GM08714 (cell line): Measurements from ENCODE around the gene NFIC.

Experiments
- H3K4me3 ChIP-seq: fragments of 200-500 bp; sonication (Bioruptor generic); 2 replicates; pipeline ENCODE4 v1.5.1; 2014; ENCODE audit warnings: mild to moderate bottlenecking, low read length, inconsistent platforms
- ZNF274 ChIP-seq: IDR thresholded peaks from 2 replicates; pipeline ENCODE4 v1.6.1; 2012; ENCODE audit warnings: mild to moderate bottlenecking, low read depth, low read length

Gene NFIC

GRCh38 chr19:3401004-3401768, 34.8 kb downstream of the NFIC start:
- TF ChIP-seq ZNF274, result no peak
- H3K4me3 ChIP-seq, result no peak overlapping the region

- TF ChIP-seq ZNF274, result no peak
- no peak overlapping the region for H3K4me3 ChIP-seq
These were observed 36.5 kb downstream of the NFIC start for GRCh38 chr19:3402631-3403443.

GRCh38 chr19:3403489-3404323, 37.3 kb downstream of the NFIC start:
- TF ChIP-seq ZNF274, result no peak
- H3K4me3 ChIP-seq, result no peak overlapping the region

DNA sequence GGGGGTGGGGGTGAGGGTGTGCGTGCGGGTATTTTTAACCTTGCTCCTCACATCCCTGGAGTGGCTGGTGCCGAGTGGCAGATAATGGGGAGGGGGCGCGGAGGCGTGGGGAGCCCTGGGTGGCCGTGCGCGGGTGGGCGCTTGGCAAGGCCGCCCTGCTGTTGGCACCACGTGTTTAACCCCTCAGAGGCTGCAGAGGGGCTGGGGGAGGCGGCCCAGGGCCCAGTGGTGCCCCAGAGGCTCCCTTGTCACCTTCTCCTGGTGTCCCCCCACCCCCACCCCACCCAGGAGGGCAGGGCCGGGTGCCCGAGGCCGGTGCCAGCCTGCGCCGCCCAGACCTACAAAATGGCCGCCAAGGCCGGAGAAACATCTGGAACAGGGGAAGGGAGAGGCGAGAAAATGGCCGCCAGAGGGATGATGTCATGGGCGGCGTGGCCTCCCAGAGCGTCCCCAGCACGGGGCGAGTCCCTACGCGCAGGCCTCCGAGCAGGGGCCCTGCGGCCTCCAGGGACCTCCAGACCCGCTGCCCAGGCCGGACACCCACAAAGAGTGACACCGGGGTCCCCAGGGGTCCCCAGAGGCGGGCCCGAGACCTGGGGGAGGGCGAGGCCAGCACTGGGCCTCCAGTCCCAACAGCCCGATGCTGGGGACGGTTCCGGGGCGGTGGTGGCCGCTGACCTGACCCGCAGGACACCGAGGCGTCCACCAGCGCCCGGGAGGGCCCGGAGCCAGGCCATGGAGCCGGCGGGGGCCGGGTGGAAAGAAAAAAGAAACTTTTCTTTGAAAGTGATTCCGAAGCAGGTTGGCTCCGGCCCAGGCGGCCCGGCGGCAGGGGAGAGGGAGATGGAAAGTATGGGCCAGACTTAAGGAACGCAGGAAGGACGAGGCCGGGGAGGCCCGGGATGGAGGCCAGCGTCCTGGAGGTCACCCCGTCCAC, 38.2 kb downstream of the NFIC start:
- no peak overlapping the region for H3K4me3 ChIP-seq
- TF ChIP-seq ZNF274, result no peak

GRCh38 chr19:3405261-3405653, 38.9 kb downstream of the NFIC start:
- TF ChIP-seq ZNF274, result no peak

DNA sequence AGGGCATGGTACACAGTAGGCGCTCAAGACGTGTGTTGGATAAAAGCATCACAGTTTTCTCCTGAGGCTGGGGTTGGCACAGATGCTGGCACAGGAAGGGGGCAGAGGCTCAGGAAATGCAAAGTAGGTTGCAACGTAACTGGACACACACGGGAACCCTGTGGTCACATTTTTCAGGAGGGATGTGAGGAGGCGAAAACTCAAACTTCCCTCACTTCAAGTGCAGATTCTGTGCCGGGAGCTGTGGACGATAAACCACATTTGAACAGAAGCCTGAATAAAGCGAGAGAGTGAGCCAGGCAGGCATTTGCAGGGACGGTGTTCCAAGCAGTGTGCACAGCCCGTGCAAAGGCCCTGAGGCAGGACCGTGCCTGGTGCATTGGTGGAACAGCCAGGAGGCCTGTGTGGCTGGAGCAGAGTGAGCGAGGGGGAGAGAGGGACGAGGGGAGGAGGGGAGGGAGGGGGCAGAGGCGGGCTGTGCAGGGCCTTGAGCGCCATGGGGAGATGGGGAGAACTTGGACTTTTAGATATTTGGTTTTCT, 40.3 kb downstream of the NFIC start:
- TF ChIP-seq ZNF274, result no peak
- H3K4me3 ChIP-seq, result no peak overlapping the region

More at GRCh38 chr19:3405261-3405653, 38.9 kb downstream of the NFIC start:
- no peak overlapping the region for H3K4me3 ChIP-seq

- no peak for TF ChIP-seq ZNF274
These were observed 41.5 kb downstream of the NFIC start for GRCh38 chr19:3407556-3408516.

DNA sequence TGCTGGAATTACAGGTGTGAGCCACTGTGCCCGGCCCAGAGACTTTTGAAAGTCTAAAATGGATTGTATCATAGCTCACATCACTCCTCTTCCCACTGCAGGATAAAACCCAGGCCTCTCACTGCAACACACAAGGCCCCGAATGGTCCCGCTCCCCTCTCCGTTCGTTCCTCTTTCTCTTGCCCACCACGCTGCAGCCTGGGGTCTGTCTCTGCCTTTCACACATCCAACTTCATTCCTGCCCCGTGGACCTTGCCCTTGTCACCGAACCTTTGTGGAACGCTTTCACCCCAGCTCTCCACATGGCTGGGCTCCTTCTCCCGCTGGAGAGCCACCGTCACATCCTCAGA, 42.6 kb downstream of the NFIC start:
- H3K4me3 ChIP-seq, result no peak overlapping the region
- TF ChIP-seq ZNF274, result no peak

More at GRCh38 chr19:3407556-3408516, 41.5 kb downstream of the NFIC start:
- no peak overlapping the region for H3K4me3 ChIP-seq

DNA sequence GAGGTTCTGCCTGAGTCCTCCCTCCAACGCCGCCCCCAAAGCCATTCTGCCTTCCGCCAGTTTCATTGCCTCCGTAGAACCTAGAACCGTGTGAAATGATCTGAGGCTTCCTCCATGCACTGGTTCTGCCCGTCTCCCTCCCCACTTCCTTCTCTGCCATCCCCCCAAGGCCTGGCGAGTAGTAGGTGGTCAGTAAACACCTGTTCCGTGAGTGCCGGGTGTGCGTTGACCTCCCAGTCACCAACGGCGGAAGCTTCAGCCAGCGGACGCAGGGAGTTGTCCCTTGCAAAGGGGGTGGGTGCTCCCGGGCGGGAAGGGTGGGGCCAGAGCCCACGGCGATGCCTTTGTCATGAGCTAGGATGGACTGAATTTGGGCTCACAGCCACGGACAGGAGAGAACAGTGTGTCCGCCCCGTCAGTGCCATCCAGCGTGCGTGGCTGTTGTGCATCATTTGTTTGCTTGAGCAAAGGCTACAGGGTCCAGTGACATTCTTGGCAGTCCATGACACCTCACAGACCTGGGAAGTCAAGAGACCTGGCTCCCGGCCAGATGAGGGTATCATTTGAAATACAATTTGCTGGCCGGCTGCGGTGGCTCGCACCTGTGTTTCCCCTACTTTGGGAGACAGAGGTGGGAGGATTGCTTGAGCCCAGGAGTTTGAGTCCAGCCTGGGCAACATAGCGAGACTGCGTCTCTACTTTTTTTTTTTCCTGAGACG, 43.1 kb downstream of the NFIC start:
- TF ChIP-seq ZNF274, result no peak
- no peak overlapping the region for H3K4me3 ChIP-seq

DNA sequence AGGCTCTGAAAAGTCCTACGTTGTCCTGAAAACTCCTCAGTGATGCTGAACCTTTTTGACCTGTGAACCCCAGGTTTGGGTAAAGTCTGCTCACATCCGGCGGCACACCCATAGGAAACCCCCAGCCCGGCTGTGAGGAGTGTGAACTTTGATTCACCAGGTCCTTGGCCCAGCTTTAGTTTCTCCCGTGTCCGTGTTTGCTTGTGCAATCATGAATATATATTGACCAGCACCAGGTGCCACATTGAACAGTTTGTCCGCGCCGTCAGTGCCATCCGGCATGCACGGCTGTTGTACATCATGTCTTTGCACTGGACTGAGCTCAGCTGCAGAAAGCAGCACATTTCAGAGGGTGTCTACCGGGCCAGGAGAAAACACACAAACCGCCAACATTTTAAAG, 45.3 kb downstream of the NFIC start:
- H3K4me3 ChIP-seq, result no peak overlapping the region
- TF ChIP-seq ZNF274, result no peak

- no peak overlapping the region for H3K4me3 ChIP-seq
- TF ChIP-seq ZNF274, result no peak
These were observed 45.7 kb downstream of the NFIC start for GRCh38 chr19:3412066-3412465.
